NCI-H128 (cell line): Measurements from ENCODE around the gene NRP2.

Experiments
- DNase-seq: peaks from one replicate; lab custom pipeline; 2025; ENCODE audit not compliant: unreplicated experiment; lab: John Stamatoyannopoulos, UW

NRP2 gene

GRCh38 chr2:205771031-205771430, 88.7 kb downstream of the NRP2 start:
- DNase-seq: no peak

GRCh38 chr2:205771666-205772065, 89.4 kb downstream of the NRP2 start:
- no peak for DNase-seq

GRCh38 chr2:205772983-205773382, 90.7 kb downstream of the NRP2 start:
- peak; percentile 29 for DNase-seq

GRCh38 chr2:205773989-205774388, 91.7 kb downstream of the NRP2 start:
- DNase-seq: no peak

- DNase-seq: no peak
Measured at GRCh38 chr2:205775097-205775877, 93.0 kb downstream of the NRP2 start.

GRCh38 chr2:205776139-205776538, 93.8 kb downstream of the NRP2 start:
- DNase-seq: no peak

GRCh38 chr2:205776720-205777119, 94.4 kb downstream of the NRP2 start:
- DNase-seq: no peak

GRCh38 chr2:205778356-205778755, 96.1 kb downstream of the NRP2 start:
- no peak for DNase-seq

GRCh38 chr2:205780645-205781044, 98.3 kb downstream of the NRP2 start:
- no peak for DNase-seq

GRCh38 chr2:205781244-205781931, 99.1 kb downstream of the NRP2 start:
- no peak for DNase-seq

- DNase-seq: no peak
Measured at GRCh38 chr2:205782941-205783340, 100.6 kb downstream of the NRP2 start.

GRCh38 chr2:205783872-205784499, 101.7 kb downstream of the NRP2 start:
- no peak for DNase-seq

- no peak for DNase-seq
Measured at GRCh38 chr2:205785507-205786260, 103.4 kb downstream of the NRP2 start.

GRCh38 chr2:205786976-205787375, 104.7 kb downstream of the NRP2 start:
- no peak for DNase-seq

GRCh38 chr2:205787761-205788160, 105.5 kb downstream of the NRP2 start:
- no peak for DNase-seq

- no peak for DNase-seq
Measured at GRCh38 chr2:205789906-205790305, 107.6 kb downstream of the NRP2 start.

GRCh38 chr2:205792908-205793307, 110.6 kb downstream of the NRP2 start:
- DNase-seq: no peak

GRCh38 chr2:205796805-205797313, 114.6 kb downstream of the NRP2 start:
- DNase-seq: no peak

GRCh38 chr2:205797866-205798265, 115.6 kb downstream of the NRP2 start:
- no peak for DNase-seq

- DNase-seq: no peak
Measured at GRCh38 chr2:205800224-205800623, 117.9 kb downstream of the NRP2 start.

GRCh38 chr2:205800773-205801172, 118.5 kb downstream of the NRP2 start:
- no peak for DNase-seq
